BE2C (cell line): ENCODE data around the gene SKI.

Source experiments
- DNase-seq: peaks from one replicate; pipeline ENCODE4 v3.0.0-alpha.2; 2020
- H3K27me3 ChIP-seq: fragments of 250-450 bp; sonication (Bioruptor Pico); 2 replicates; pipeline ENCODE4 v1.5.1; 2020; ENCODE audit warnings: mild to moderate bottlenecking
- H3K36me3 ChIP-seq: fragments of 250-450 bp; sonication (Bioruptor Pico); 2 replicates; pipeline ENCODE4 v1.5.1; 2020; ENCODE audit warnings: mild to moderate bottlenecking
- H3K4me1 ChIP-seq: fragments of 250-450 bp; sonication (Bioruptor Pico); 2 replicates; pipeline ENCODE4 v1.5.1; 2020
- H3K4me3 ChIP-seq: 2 replicates; pipeline ENCODE4 v1.5.1; 2011; ENCODE audit warnings: low read depth, low read length
- H3K9me3 ChIP-seq: fragments of 250-450 bp; sonication (Bioruptor Pico); 2 replicates; pipeline ENCODE4 v1.5.1; 2020
- TF ChIP-seq, protein P1 (sequence below): IDR thresholded peaks from 2 replicates; pipeline ENCODE4 v1.5.1; 2012; ENCODE audit warnings: mild to moderate bottlenecking, low read depth, low read length

SKI gene

GRCh38 chr1:2269922-2270259 is 41.8 kb downstream of the SKI start:
- no peak overlapping the region for H3K4me3 ChIP-seq
- H3K27me3 ChIP-seq: no peaks in the 10 kb centered on the region
- no peaks in the 10 kb centered on the region for H3K9me3 ChIP-seq
- no peak for DNase-seq
- TF ChIP-seq, protein P1, sequence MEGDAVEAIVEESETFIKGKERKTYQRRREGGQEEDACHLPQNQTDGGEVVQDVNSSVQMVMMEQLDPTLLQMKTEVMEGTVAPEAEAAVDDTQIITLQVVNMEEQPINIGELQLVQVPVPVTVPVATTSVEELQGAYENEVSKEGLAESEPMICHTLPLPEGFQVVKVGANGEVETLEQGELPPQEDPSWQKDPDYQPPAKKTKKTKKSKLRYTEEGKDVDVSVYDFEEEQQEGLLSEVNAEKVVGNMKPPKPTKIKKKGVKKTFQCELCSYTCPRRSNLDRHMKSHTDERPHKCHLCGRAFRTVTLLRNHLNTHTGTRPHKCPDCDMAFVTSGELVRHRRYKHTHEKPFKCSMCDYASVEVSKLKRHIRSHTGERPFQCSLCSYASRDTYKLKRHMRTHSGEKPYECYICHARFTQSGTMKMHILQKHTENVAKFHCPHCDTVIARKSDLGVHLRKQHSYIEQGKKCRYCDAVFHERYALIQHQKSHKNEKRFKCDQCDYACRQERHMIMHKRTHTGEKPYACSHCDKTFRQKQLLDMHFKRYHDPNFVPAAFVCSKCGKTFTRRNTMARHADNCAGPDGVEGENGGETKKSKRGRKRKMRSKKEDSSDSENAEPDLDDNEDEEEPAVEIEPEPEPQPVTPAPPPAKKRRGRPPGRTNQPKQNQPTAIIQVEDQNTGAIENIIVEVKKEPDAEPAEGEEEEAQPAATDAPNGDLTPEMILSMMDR: no peak
- no peaks in the 10 kb centered on the region for H3K36me3 ChIP-seq
- no peaks in the 10 kb centered on the region for H3K4me1 ChIP-seq

DNA sequence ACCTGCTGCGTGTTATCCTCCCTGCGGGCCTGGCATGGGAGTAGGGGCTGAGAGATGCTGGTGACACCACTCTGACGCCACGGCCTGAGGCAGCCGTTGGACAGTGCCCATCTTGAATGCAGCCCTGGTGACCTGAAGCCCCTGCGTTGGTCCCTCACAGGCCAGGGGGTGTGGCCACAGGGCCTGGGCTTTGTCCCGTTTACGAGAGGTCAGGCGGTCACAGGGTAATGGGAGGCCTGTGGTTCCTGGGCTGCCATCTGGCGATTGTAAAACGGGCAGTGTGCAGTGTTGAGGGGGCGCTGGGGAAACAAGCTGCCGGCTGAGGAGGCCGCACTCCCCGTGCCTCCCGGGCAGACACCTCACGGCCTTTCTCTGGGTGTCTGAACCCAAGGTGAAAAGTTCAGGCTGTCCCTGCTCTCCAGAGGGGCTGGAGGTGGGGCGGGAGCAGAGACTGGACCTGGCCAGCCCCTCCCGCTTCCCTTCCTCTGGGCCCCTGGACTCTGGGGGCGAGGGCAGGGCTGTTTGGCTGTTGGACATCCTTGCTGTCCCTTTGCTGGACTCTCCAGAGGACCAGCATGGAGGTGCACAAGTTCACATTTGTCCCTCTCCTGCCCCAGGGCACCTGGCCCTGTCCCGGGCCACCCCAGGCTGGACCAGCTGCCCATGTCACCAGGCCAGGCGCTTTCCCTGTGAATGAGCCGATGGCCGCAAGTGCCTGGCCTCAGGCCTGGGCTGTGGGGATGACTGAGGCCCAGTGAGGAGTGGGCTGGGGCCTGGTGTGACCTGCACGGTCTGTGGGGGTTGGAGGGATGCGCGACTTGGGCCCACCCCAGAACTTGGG is 42.4 kb downstream of the SKI start:
- Histone ChIP-seq H3K27me3 (no peaks in the 10 kb centered on the region), H3K36me3 (no peaks in the 10 kb centered on the region), H3K4me1 (no peaks in the 10 kb centered on the region)

DNA sequence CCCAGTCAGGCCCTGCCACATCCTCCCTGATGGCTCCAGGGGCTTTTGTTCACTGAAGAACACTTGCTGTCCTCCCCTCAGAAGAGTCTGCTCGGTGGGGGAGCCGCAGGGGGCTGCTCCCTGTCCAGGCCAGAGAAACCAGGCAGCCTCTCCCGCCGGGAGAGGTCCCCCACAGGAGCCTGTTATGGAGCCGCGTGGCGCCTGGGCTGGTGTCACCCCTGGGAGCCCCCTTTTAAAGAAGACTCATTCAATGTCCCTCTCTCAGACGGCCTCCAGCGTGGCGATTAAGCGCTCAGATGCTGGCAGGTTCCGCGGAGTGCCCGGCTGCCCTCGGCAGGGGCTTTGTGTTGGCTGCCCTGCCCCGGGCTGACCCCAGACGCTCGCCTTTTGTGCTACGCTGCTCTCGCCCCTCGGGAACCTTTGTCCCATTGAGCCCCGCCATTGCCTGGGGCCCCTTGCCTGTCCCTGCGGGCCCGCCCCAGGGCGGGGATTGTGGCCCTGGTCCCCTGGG is 43.1 kb downstream of the SKI start:
- peak; percentile 4 for DNase-seq
- no peaks in the 10 kb centered on the region for H3K9me3 ChIP-seq

More for the DNA sequence above, 42.4 kb downstream of the SKI start:
- Histone ChIP-seq H3K9me3 (no peaks in the 10 kb centered on the region), H3K4me3 (no peak overlapping the region)
- no peak for DNase-seq
- TF ChIP-seq, protein P1: no peak

GRCh38 chr1:2271841-2272655 is 43.9 kb downstream of the SKI start:
- TF ChIP-seq, protein P1: no peak
- H3K36me3 ChIP-seq: no peaks in the 10 kb centered on the region
- peak; percentile 1 for DNase-seq
- H3K4me3 ChIP-seq: no peak overlapping the region
- no peaks in the 10 kb centered on the region for H3K27me3 ChIP-seq
- no peaks in the 10 kb centered on the region for H3K9me3 ChIP-seq
- no peaks in the 10 kb centered on the region for H3K4me1 ChIP-seq

More for the DNA sequence above, 43.1 kb downstream of the SKI start:
- no peaks in the 10 kb centered on the region for H3K27me3 ChIP-seq
- H3K36me3 ChIP-seq: no peaks in the 10 kb centered on the region
- H3K4me1 ChIP-seq: no peaks in the 10 kb centered on the region
- TF ChIP-seq, protein P1: no peak
- H3K4me3 ChIP-seq: no peak overlapping the region

DNA sequence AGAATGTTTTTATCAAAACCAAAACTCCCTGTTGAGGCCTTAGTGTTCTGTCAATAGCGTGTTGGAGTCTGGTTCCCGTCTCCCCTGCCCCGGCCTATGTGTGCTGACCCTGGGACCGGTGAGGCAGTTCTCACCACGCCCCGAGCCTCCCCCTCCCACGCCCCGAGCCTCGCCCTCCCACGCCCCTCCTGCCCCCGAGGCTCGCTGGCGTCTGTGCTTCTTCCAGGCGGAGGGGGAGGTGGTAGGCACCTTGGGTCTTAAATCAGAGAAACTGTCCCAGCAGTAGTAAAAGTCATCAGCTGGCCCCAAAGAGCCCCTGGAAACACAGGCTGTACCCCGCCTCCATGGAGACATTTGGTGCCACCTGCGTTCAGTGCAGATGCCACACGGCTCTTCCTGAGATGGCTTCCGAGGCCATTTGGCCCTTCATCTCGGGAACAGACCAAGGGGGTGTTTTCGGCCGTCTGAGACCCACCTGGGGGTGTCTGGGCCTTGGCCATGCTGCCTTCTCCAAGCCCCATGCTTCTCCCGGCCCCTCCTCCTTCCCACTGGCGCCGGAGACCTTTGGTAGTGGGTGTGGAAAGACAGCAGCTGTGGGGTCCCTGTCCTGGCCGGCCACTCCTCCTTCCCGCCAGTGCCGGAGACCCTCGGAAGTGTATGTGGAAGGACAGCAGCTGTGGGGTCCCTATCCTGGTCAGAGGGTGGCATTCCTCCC is 44.7 kb downstream of the SKI start:
- Histone ChIP-seq H3K27me3 (no peaks in the 10 kb centered on the region), H3K4me1 (no peaks in the 10 kb centered on the region), H3K4me3 (no peak overlapping the region), H3K36me3 (no peaks in the 10 kb centered on the region), H3K9me3 (no peaks in the 10 kb centered on the region)
- DNase-seq: peak; percentile 2
- TF ChIP-seq, protein P1: no peak
